Measurements from ENCODE around the gene SPAG9. TPM values are rescaled to one million over a fixed set of nuclear protein-coding genes. Genes with fewer than 3 reads are reported as not detected.
A peak's percentile ranks its signal among the peaks of the same experiment; 100 is the strongest.

The SPAG9 gene
- total RNA-seq, 1 experiment from 2014 or later: 77.6 TPM

- Histone ChIP-seq H3K27me3 (ENCODE audit: insufficient read depth, low read length) (no peaks in the 10 kb centered on the region), H3K4me1 (ENCODE audit: control insufficient read depth in 1 of 2, insufficient read depth in 2 of 2, low read length in 2 of 2) (peaks cover 33 to 59% of the 10 kb centered on the region in 2 experiments), H4K20me1 (ENCODE audit: insufficient read depth) (peaks cover 1% of the 10 kb centered on the region; the same call in 1 of the 2 replicates), H3K9me2 (ENCODE audit: insufficient read depth) (no peaks in the 10 kb centered on the region), H3K79me2 (ENCODE audit: insufficient read depth, low read length) (peaks cover 6% of the 10 kb centered on the region), H3K36me3 (ENCODE audit: control insufficient read depth in 1 of 2, insufficient read depth in 2 of 2, low read length in 2 of 2) (no peaks in the 10 kb centered on the region), H3K4me2 (ENCODE audit: low read length) (peak overlapping the region; percentile 61), H3K9me3 (ENCODE audit: control insufficient read depth in 1 of 2, insufficient read depth in 1 of 2, low read depth in 1 of 2, low read length in 2 of 2) (no peaks in the 10 kb centered on the region), H2AFZ (ENCODE audit: low read depth, low read length, poor library complexity, severe bottlenecking) (peak overlapping the region; percentile 69), H3K9ac (ENCODE audit: low read length) (peak overlapping the region; percentile 14), H3K4me3 (replicated peaks in 1 of 2; ENCODE audit: low read depth in 1 of 2, low read length in 2 of 2) (no peak overlapping the region), H3K27ac (ENCODE audit: low read depth, low read length) (peak overlapping the region; percentile 16; the same call in 1 of the 2 replicates)
- CTCF ChIA-PET: interaction anchor here (0.9 kb wide), 1 partner anchor 28 kb away, joined by 6 read pairs; the partner anchor contains the start of gene NME1
- DNase-seq (ENCODE audit: low read depth, low spot score) (no peak), ATAC-seq (no peak)
- intact Hi-C loops (cut with micrococcal nuclease): no loop called here
- TF ChIP-seq CTCF (IDR thresholded peaks at IDR 0.05 in 2 of 3, conservative IDR thresholded peaks at IDR 0.05 in 1 of 3; ENCODE audit: borderline replicate concordance in 1 of 3, insufficient read depth in 1 of 3, low read depth in 2 of 3, low read length in 2 of 3) (no peak), EZH2phosphoT487 (IDR thresholded peaks at IDR 0.05; ENCODE audit: borderline replicate concordance) (no peak), RAD21 (IDR thresholded peaks at IDR 0.05; ENCODE audit: low read depth) (no peak)
- RAD21 ChIA-PET (ENCODE audit: low non-redundant PET in 1 of 2, low total read pairs in 2 of 2, uncharacterized antibody in 2 of 2, unreplicated experiment in 2 of 2): interaction anchor here in 1 of 2 experiments (0.6 kb wide), 1 partner anchor 39 kb away, joined by 5 read pairs; no protein-coding TSS in a partner anchor
- no TSS peak for BruUV-seq (replicated peaks)
- POLR2A ChIA-PET: interaction anchor here (0.7 to 1.2 kb wide), 3 partner anchors 8 to 47 kb away, joined by 3 to 4 read pairs (median 3); no protein-coding TSS in a partner anchor
Observed at GRCh38 chr17:51124640-51125503, 4.2 kb upstream of the SPAG9 start.
